Gastroesophageal sphincter (tissue), 4 donors: ENCODE results near the gene COA7. TPM values are rescaled to one million over a fixed set of nuclear protein-coding genes. Genes with fewer than 3 reads are reported as not detected.

ENCODE experiments used
- ATAC-seq: fragments of 150-250 bp; one replicate; pipeline ENCODE4 v1.9.1; 2016; ENCODE audit warnings: mild to moderate bottlenecking, moderate library complexity
- H3K27ac ChIP-seq, 4 donors: fragments of 200-600 bp; sonication (generic) in 3 of 4; 1 replicate in 3 of 4; 2 replicates in 1 of 4; pipeline ENCODE4 v1.5.1; 2016 to 2019
- H3K27me3 ChIP-seq: fragments of 200-600 bp; sonication (generic); one replicate; pipeline ENCODE4 v1.5.1; 2019
- H3K36me3 ChIP-seq, 2 donors: fragments of 200-600 bp; sonication (generic); one replicate each; pipeline ENCODE4 v1.5.1; 2019; ENCODE audit warnings: control low read depth in 1 of 2
- H3K4me1 ChIP-seq, 3 donors: fragments of 200-600 bp; sonication (generic); 1 replicate in 2 of 3; 2 replicates in 1 of 3; pipeline ENCODE4 v1.5.1; 2016 to 2019; ENCODE audit warnings: control low read depth in 2 of 3
- H3K4me3 ChIP-seq, 2 donors: fragments of 200-600 bp; sonication (generic); one replicate each; pipeline ENCODE4 v1.5.1; 2019; ENCODE audit warnings: mild to moderate bottlenecking in 1 of 2, moderate library complexity in 1 of 2
- H3K9me3 ChIP-seq, 3 donors: fragments of 200-600 bp; sonication (generic); one replicate each; pipeline ENCODE4 v1.5.1; 2017 to 2019; ENCODE audit warnings: control low read depth in 2 of 3
- CTCF ChIP-seq, 4 experiments: fragments of 200-600 bp in 2 of 4; fragments of 450-650 bp in 2 of 4; sonication (generic) in 1 of 4; IDR thresholded peaks; one replicate each; pipeline ENCODE4 v1.5.1; 2017 to 2019; ENCODE audit warnings: antibody characterized with exemption in 4 of 4, mild to moderate bottlenecking in 2 of 4, moderate library complexity in 2 of 4
- EP300 ChIP-seq: sonication (generic); formaldehyde crosslinking; IDR thresholded peaks from one replicate; pipeline ENCODE4 v1.6.1; 2017; ENCODE audit warnings: antibody characterized with exemption, mild to moderate bottlenecking
- POLR2A ChIP-seq, 2 donors: fragments of 450-650 bp; IDR thresholded peaks; one replicate each; pipeline ENCODE4 v1.6.1; 2017; ENCODE audit warnings: antibody characterized with exemption in 2 of 2, mild to moderate bottlenecking in 2 of 2, moderate library complexity in 1 of 2
- POLR2AphosphoS5 ChIP-seq: sonication (generic); formaldehyde crosslinking; IDR thresholded peaks from one replicate; pipeline ENCODE4 v1.6.1; 2017; ENCODE audit warnings: antibody characterized with exemption
- WGBS, 2 donors: methylation state at CpG; one replicate each; pipeline ENCODE4 v1.1.5; 2018; ENCODE audit warnings: low coverage in 1 of 2; 5-methylcytosine and 5-hydroxymethylcytosine counted together
- total RNA-seq, 4 donors: library from RNA; depleted of rRNA; stranded (reverse); fragments of >200 nt; gene quantifications; one replicate each; pipeline ENCODE4 v1.1.0, GENCODE V29; 2016

Gene COA7
- total RNA-seq, 4 donors from 2014 or later: 7.7 to 9.6 (median 9.0) TPM

- WGBS, 2 donors: 90 to 100% methylated on average over 2 of the region's 2 CpGs
- H3K4me1 ChIP-seq: no peaks in the 10 kb centered on the region
- TF ChIP-seq CTCF (IDR thresholded peaks at IDR 0.05): no peak
- no peak for TF ChIP-seq POLR2A (IDR thresholded peaks at IDR 0.05)
- TF ChIP-seq EP300: no peak
- no peak for TF ChIP-seq POLR2AphosphoS5
Measured at GRCh38 chr1:52668711-52669110, 29.4 kb downstream of the COA7 start.

GRCh38 chr1:52667984-52668383, 30.2 kb downstream of the COA7 start:
- H3K27me3 ChIP-seq: peaks cover 7% of the 10 kb centered on the region
- no peaks in the 10 kb centered on the region for H3K9me3 ChIP-seq
- no peak overlapping the region for H3K27ac ChIP-seq
- H3K4me3 ChIP-seq: no peak overlapping the region
- H3K4me1 ChIP-seq: no peaks in the 10 kb centered on the region
- H3K36me3 ChIP-seq: no peaks in the 10 kb centered on the region
- no peak for TF ChIP-seq CTCF (IDR thresholded peaks at IDR 0.05)
- no peak for TF ChIP-seq POLR2A (IDR thresholded peaks at IDR 0.05)
- no peak for TF ChIP-seq POLR2AphosphoS5
- TF ChIP-seq EP300: no peak
- 29 to 83% methylated on average over 1 of the region's 3 CpGs for WGBS, 2 donors
- ATAC-seq: no peak

More at GRCh38 chr1:52668711-52669110, 29.4 kb downstream of the COA7 start:
- Histone ChIP-seq H3K27ac (no peak overlapping the region), H3K27me3 (peaks cover 7% of the 10 kb centered on the region), H3K36me3 (no peaks in the 10 kb centered on the region), H3K4me3 (no peak overlapping the region), H3K9me3 (no peaks in the 10 kb centered on the region)
- ATAC-seq: no peak

- WGBS, 2 donors: 84 to 94% methylated on average over 3 of the region's 5 CpGs
- Histone ChIP-seq H3K27ac (no peak overlapping the region), H3K4me1 (no peaks in the 10 kb centered on the region), H3K9me3 (no peaks in the 10 kb centered on the region), H3K36me3 (no peaks in the 10 kb centered on the region), H3K27me3 (peaks cover 7% of the 10 kb centered on the region), H3K4me3 (no peak overlapping the region)
- TF ChIP-seq POLR2A (IDR thresholded peaks at IDR 0.05) (no peak), POLR2AphosphoS5 (no peak), CTCF (IDR thresholded peaks at IDR 0.05) (no peak), EP300 (no peak)
- ATAC-seq: no peak
Measured at GRCh38 chr1:52667290-52667689, 30.9 kb downstream of the COA7 start.

- Histone ChIP-seq H3K4me3 (no peak overlapping the region), H3K27ac (no peak overlapping the region), H3K9me3 (no peaks in the 10 kb centered on the region), H3K27me3 (peaks cover 7% of the 10 kb centered on the region), H3K4me1 (no peaks in the 10 kb centered on the region), H3K36me3 (no peaks in the 10 kb centered on the region)
- ATAC-seq: no peak
- no peak for TF ChIP-seq POLR2A (IDR thresholded peaks at IDR 0.05)
- TF ChIP-seq CTCF (IDR thresholded peaks at IDR 0.05): no peak
- no peak for TF ChIP-seq EP300
- no peak for TF ChIP-seq POLR2AphosphoS5
- 82 to 87% methylated on average over 5 to 8 of the region's 8 CpGs for WGBS, 2 donors
Measured at GRCh38 chr1:52665006-52665941, 32.9 kb downstream of the COA7 start.

- Histone ChIP-seq H3K4me3 (no peak overlapping the region), H3K27me3 (peaks cover 7% of the 10 kb centered on the region), H3K36me3 (no peaks in the 10 kb centered on the region), H3K9me3 (no peaks in the 10 kb centered on the region), H3K4me1 (no peaks in the 10 kb centered on the region), H3K27ac (no peak overlapping the region)
- 89 to 90% methylated on average over 5 of the region's 5 CpGs for WGBS, 2 donors
- no peak for ATAC-seq
- TF ChIP-seq EP300 (no peak), POLR2AphosphoS5 (no peak)
Measured at GRCh38 chr1:52663716-52664115, 34.4 kb downstream of the COA7 start.
